NCI-H128 (cell line): ENCODE data around the gene POLR2E.

Source experiments
- DNase-seq: peaks from one replicate; lab custom pipeline; 2025; ENCODE audit not compliant: unreplicated experiment; lab: John Stamatoyannopoulos, UW

Gene POLR2E

GRCh38 chr19:1066748-1067340 lies 28.3 kb downstream of the POLR2E start, which contains the start of gene ARHGAP45:
ARHGAP45 (plus strand) TSS chr19:1067167; CDS start chr19:1067406, 239 bp downstream.
- no peak for DNase-seq

GRCh38 chr19:1066251-1066747 lies 28.9 kb downstream of the POLR2E start:
- no peak for DNase-seq

GRCh38 chr19:1065606-1066109 lies 29.5 kb downstream of the POLR2E start:
- DNase-seq = no peak

GRCh38 chr19:1064661-1065605 lies 30.2 kb downstream of the POLR2E start:
- DNase-seq = no peak

GRCh38 chr19:1063909-1064660 lies 31.1 kb downstream of the POLR2E start:
- DNase-seq = no peak

- no peak for DNase-seq
These were observed 31.9 kb downstream of the POLR2E start for GRCh38 chr19:1063030-1063908.

GRCh38 chr19:1062387-1063029 lies 32.7 kb downstream of the POLR2E start:
- no peak for DNase-seq

GRCh38 chr19:1061987-1062386 lies 33.2 kb downstream of the POLR2E start:
- DNase-seq = no peak

- DNase-seq = no peak
These were observed 34.5 kb downstream of the POLR2E start for GRCh38 chr19:1060689-1061088.

GRCh38 chr19:1058112-1058511 lies 37.1 kb downstream of the POLR2E start:
- no peak for DNase-seq

- DNase-seq = no peak
These were observed 37.9 kb downstream of the POLR2E start for GRCh38 chr19:1057176-1057855.

- no peak for DNase-seq
These were observed 39.1 kb downstream of the POLR2E start for GRCh38 chr19:1055886-1056620.

- DNase-seq = no peak
These were observed 40.1 kb downstream of the POLR2E start for GRCh38 chr19:1055028-1055425.

- DNase-seq = no peak
These were observed 40.8 kb downstream of the POLR2E start for GRCh38 chr19:1054102-1055027.

- DNase-seq = no peak
These were observed 41.7 kb downstream of the POLR2E start for GRCh38 chr19:1053176-1054101.

- DNase-seq = no peak
These were observed 42.7 kb downstream of the POLR2E start for GRCh38 chr19:1052349-1052975.
